GM13976 (cell line): Measurements from ENCODE around the gene RPL18A.
A peak's percentile ranks its signal among the peaks of the same experiment; 100 is the strongest.

Experiments used
- DNase-seq: peaks from one replicate; pipeline ENCODE4 v3.0.0; 2012; ENCODE audit warnings: low spot score
- CTCF ChIP-seq: IDR thresholded peaks from 2 replicates; pipeline ENCODE4 v1.5.1; 2012; ENCODE audit warnings: borderline replicate concordance, mild to moderate bottlenecking; ENCODE audit not compliant: insufficient read depth; ENCODE audit errors: extremely low read depth, missing control alignments, control extremely low read depth
- in situ Hi-C: fragments of 300-500 bp; cut with MboI; formaldehyde crosslinking; loops from one replicate; pipeline ENCODE4 v1.12.0; 2022; ENCODE audit warnings: low sequenced_read_pairs, mixed read lengths, inconsistent platforms; ENCODE audit not compliant: unreplicated experiment

RPL18A gene

DNA sequence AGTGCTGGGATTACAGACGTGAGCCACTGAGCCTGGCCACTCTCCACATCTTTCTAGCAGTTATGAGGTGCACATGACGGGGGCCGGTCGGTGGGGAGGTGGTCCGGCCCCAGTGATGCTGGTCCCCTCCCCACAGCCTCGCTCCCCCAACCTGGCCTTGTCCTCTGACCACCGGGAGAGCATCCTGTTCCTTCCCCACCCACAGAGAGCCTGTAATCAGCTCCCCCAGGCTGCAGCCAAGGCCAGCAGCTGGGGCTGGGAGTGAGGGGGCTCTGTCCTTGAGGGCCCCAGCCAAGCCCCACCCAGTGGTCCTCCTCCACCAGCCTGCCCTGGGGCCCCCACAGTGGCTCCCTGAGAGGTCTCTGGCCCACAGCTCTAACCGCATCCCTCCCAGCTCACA, 35.4 kb upstream of the RPL18A start:
- in situ Hi-C loops = no loop called here
- no peak for DNase-seq
- TF ChIP-seq CTCF = no peak

- DNase-seq = no peak
- TF ChIP-seq CTCF = no peak
- in situ Hi-C loops = no loop called here
These were observed 33.1 kb upstream of the RPL18A start for GRCh38 chr19:17826508-17827056.

GRCh38 chr19:17829855-17830566, 29.7 kb upstream of the RPL18A start:
- in situ Hi-C loops = no loop called here
- no peak for TF ChIP-seq CTCF
- no peak for DNase-seq

DNA sequence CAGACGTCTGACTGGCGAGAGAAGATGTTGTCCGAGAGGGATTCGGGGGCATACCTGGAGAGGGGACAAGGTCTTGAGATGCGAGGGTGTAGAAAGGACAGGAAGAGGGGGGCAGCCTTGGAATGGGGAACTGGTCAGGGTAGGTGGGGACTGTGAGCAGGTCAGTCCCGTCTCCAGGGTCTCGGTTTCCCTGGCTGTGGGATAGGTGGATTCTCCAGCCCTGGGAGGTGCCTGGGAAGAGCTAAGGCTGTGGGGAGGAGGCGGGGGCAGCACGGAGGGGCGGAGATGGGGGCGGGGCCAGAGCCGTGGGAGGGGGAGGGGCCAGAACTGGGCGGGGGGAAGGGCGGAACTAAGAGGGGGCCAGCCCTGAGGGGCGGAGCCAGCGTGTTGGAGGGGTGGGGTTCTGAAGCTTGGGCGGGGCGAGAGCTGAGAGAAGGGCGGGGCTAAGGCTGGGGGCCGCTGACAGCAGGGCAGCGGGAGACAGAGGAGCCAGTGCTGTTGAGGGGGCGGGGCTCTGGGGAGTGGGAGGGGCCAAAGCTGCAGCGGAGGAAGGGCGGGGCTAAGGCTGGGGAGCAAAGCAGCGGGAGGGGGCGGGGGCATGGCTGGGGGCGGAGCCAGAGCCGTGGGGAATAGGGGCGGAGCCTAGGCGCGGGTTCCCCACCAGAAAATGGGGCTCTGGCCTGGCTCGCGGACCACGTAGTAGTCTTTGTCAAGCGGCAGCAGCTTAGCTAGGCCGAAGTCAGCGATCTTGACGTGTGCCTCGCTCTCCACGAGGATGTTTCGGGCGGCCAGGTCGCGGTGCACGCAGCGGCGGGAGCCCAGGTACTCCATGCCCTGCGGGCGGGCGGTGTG, 28.9 kb upstream of the RPL18A start:
- peak; percentile 79 for DNase-seq
- TF ChIP-seq CTCF = no peak
- in situ Hi-C loops = no loop called here

- no peak for TF ChIP-seq CTCF
- in situ Hi-C loops = no loop called here
- no peak for DNase-seq
These were observed 28.3 kb upstream of the RPL18A start for GRCh38 chr19:17831419-17831888.

DNA sequence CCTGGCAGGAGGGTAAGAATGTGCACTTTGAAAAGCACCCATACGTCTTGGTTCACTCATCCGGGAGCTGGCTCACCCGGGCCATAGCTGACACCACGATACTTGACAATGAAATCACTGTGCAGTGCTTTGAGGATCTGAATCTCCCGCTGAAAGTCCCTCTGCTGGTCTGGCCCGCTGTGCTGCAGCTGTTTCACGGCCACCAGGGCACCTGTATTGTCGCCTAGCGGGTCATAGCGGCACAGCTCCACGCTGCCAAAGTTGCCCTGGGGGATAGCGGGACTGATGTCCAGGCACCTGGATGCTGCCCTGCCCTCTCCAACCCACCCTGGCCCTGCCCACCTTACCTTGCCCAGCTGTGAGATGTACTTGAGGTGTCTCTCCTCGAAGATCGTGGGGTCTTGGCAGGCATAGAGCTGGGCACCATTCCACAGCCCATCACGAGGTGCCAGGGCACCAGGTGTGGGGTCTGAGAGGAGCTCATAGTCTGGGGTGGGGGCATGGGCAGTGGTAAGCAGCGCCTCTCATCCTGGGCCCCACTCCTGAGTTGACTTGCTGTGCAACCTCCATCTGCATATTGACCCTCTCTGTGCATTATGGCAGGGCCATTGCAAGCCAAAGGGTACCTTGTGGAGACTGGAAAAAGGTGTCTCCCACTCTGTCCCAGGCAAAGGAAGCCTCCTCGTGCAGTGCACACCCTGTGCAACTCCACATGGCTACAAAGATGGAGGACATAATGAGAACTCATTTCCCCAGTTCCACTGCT, 27.1 kb upstream of the RPL18A start:
- no peak for DNase-seq
- in situ Hi-C loops = no loop called here
- TF ChIP-seq CTCF = no peak
